GM10266 (cell line): ENCODE data around the gene WLS.

Experiments
- DNase-seq: peaks from one replicate; pipeline ENCODE4 v3.0.0; 2012; ENCODE audit errors: extremely low spot score
- TF ChIP-seq, protein P1 (sequence below): IDR thresholded peaks from 2 replicates; pipeline ENCODE4 v1.5.1; 2012; ENCODE audit warnings: mild to moderate bottlenecking, low read depth; ENCODE audit not compliant: control insufficient read depth, insufficient read depth; ENCODE audit errors: missing control alignments

The WLS gene

DNA sequence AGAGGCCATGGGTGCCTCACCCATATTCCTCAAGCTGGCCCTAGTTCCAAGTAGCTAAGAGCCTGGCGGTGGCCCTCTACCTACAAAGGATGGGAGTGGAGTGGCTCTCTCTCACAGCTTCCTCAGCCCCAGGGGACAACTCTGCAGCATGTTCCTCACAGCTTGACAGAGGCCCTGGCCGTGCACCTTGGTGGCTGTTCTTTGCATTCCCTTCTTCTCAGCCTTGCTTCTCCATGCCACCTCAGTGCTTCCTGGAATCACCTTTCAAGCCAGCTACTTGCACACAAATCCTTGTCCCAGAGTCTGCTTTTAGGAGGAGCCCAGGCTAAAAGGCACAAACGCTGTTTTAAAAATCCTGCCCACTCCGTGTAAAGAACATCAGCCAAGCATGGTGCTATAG is 112.9 kb downstream of the WLS start:
- TF ChIP-seq, protein P1, sequence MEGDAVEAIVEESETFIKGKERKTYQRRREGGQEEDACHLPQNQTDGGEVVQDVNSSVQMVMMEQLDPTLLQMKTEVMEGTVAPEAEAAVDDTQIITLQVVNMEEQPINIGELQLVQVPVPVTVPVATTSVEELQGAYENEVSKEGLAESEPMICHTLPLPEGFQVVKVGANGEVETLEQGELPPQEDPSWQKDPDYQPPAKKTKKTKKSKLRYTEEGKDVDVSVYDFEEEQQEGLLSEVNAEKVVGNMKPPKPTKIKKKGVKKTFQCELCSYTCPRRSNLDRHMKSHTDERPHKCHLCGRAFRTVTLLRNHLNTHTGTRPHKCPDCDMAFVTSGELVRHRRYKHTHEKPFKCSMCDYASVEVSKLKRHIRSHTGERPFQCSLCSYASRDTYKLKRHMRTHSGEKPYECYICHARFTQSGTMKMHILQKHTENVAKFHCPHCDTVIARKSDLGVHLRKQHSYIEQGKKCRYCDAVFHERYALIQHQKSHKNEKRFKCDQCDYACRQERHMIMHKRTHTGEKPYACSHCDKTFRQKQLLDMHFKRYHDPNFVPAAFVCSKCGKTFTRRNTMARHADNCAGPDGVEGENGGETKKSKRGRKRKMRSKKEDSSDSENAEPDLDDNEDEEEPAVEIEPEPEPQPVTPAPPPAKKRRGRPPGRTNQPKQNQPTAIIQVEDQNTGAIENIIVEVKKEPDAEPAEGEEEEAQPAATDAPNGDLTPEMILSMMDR = no peak
- no peak for DNase-seq

DNA sequence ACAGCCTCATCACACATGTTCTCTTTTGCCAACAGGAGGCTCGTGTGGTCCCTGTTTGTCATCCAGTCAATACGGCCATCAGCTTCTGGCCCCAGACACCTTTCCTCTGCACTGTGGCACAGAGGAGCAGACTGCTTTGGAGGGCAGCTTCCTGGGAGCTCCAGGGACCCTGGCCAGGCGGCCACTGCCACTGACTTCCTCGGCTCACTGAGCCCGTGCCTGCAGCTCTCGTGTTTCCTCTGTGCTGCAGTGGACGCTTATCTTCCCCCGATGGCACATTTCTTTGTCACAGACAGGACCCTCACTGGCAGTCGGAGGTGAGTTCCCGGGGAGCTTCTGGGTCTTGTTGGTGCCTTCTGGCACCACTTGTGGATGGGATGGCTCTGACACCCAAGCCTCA is 114.9 kb downstream of the WLS start:
- TF ChIP-seq, protein P1 = no peak
- DNase-seq = no peak

DNA sequence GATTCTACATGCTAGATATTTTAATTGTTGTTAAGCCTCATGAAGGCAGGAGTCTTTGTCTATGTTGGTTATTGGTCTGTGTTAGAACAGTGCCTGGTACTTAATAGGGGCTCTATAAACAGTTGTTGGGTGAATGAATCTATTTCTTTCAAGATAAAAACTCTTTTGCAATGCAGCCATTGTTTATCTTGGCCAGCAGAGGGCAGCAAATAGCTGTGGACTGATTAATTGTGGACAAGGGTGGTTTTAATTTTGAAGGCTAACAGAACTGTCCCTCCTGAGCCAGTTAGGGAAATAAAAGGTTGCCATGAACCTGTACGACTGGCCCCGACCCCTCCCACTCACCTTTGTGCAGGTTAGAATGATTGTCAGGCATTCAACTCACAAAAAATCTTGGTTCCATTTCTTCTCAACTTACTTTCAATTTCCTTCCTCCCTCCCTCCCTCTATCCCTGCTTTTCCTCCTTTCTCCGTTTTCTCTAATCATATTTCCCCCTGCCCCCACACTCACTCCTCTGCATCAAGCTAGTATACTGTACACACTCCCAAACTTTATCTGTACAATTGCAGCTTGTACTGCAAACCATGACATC is 115.6 kb downstream of the WLS start:
- peak; percentile 34 for DNase-seq
- TF ChIP-seq, protein P1 = peak; percentile 77

DNA sequence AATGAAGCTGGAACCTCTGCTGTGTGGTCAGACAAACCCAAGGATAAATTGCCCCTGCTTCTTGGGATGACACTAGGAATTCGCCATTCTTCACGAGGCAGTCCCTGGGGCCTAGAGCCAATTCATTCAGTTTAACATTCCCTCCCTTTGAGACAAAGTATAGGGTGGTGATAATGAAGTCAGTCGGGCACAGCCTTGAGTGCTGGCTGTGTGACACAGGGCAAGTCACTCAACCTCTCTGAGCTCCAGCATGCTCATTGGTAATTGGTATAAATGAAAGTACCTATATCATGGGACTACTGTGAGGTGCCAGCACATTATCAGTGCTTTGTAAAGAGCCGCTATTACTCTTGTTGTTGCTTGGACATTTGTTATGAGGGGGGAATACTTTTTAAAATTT is 117.0 kb downstream of the WLS start:
- TF ChIP-seq, protein P1 = no peak
- DNase-seq = no peak

DNA sequence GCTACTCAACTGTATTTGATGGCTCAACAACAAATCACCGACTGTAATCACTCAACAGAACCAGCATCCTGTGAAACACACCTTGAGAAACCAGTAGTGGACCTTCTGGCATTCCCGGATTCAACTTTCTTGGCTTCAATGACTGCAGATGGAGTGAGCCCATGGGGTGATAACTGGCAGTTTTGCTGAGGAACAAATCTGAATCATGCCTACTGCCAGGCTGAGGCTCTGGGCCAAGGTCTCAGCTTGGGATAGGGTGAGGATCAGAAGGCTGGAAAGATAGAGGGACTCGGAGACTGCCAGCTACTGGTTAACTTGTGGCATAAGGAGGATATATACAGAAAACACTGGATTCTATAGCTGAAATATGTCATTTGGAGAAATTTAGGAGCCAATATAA is 118.4 kb downstream of the WLS start:
- TF ChIP-seq, protein P1 = no peak
- no peak for DNase-seq

DNA sequence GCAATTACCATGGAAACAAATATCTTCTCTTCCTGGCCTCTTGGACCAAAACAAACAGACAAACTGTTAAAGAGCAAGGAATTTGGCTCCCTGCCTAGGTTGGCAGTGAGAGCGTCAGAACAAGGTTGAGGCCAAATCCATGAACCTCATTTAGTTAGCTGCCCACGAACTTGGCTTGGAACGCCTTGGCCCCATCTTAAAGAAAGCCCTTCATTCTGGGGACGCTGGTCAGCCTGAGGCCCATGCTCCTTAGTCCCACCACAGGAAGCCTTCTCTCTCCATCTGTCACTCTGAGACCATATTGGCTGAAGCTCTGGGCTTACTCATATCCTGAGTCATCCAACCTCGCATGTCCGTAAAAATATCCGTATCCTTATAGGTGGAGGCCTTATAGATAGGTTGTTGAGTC is 119.5 kb downstream of the WLS start:
- DNase-seq = no peak
- TF ChIP-seq, protein P1 = no peak

DNA sequence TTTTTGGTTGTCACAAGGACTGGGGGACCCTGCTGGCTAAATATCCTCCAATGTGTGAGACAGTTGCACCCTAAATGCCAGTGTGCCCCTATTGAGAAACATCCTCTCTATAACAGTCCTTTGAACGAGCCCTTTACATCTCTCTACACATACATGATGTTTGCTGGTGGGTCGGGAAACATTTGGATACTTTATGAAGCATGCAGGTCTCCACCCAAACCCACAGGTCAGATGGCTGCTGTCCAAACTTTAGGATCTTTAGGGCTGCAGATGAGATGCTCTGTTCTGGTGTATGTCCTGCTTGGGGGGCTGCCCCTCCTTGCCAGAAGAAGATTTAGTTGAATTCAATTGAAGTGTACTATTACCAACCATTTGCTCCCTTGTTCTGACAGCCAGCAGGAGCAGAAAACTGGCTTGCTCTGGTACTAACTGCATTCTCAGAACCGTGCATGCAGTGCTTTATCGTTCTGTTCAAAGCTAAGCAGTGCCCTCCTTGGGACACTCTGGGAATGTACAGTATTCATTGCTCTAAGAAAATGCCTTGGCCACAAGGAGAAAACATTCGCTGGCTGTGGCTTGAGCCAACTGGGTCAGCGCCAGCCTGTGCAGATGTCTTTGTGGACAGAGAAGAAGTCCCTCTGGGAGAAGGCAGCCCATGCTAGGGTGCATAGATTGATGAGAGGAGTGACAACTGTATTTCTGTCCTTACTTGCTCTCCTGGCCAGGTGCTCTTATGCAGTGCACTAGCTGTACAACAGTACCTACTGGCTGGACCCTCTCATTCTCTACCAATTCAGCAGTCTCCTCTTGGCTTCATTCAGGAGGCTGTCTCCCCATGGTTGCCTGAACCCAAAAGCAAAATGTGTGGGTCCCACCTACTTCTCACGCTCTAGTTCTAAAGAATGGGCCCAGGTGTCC is 120.5 kb downstream of the WLS start:
- DNase-seq = no peak
- TF ChIP-seq, protein P1 = peak; percentile 31
